Skeletal muscle satellite cell (primary cell): ENCODE data around the gene YTHDF1.
"Not testable (repeated sequence)": the region's sequence is repeated elsewhere in the genome, so short reads cannot be mapped to it uniquely, and the experiment has no call there.

Experiments used
- H3K27me3 ChIP-seq: 2 replicates; pipeline ENCODE4 v1.7.0; 2013; ENCODE audit warnings: low read length; ENCODE audit not compliant: control insufficient read depth, insufficient read depth
- H3K36me3 ChIP-seq: 2 replicates; pipeline ENCODE4 v1.7.0; 2013; ENCODE audit warnings: mild to moderate bottlenecking, control low read depth, low read length; ENCODE audit not compliant: insufficient read depth
- H3K4me1 ChIP-seq: 2 replicates; pipeline ENCODE4 v1.7.0; 2013; ENCODE audit warnings: low read length; ENCODE audit not compliant: control insufficient read depth, insufficient read depth
- H3K4me2 ChIP-seq: 2 replicates; pipeline ENCODE4 v1.7.0; 2013; ENCODE audit warnings: mild to moderate bottlenecking, low read length
- H3K4me3 ChIP-seq: 2 replicates; pipeline ENCODE4 v1.7.0; 2013; ENCODE audit warnings: low read length
- H3K9ac ChIP-seq: 2 replicates; pipeline ENCODE4 v1.7.0; 2013; ENCODE audit warnings: mild to moderate bottlenecking, low read depth, low read length, moderate library complexity
- H3K9me3 ChIP-seq: replicated peaks from 2 replicates; pipeline ENCODE4 v1.7.0; 2013; ENCODE audit warnings: mild to moderate bottlenecking, control low read depth, low read length

Gene YTHDF1

GRCh38 chr20:63255931-63256704 lies 40.2 kb upstream of the YTHDF1 start:
- no peak overlapping the region for H3K4me3 ChIP-seq
- no peak overlapping the region for H3K9ac ChIP-seq
- H3K4me2 ChIP-seq = no peak overlapping the region
- no peaks in the 10 kb centered on the region for H3K4me1 ChIP-seq
- peaks cover 85% of the 10 kb centered on the region for H3K27me3 ChIP-seq
- H3K9me3 ChIP-seq = no peaks in the 10 kb centered on the region
- H3K36me3 ChIP-seq = no peaks in the 10 kb centered on the region

DNA sequence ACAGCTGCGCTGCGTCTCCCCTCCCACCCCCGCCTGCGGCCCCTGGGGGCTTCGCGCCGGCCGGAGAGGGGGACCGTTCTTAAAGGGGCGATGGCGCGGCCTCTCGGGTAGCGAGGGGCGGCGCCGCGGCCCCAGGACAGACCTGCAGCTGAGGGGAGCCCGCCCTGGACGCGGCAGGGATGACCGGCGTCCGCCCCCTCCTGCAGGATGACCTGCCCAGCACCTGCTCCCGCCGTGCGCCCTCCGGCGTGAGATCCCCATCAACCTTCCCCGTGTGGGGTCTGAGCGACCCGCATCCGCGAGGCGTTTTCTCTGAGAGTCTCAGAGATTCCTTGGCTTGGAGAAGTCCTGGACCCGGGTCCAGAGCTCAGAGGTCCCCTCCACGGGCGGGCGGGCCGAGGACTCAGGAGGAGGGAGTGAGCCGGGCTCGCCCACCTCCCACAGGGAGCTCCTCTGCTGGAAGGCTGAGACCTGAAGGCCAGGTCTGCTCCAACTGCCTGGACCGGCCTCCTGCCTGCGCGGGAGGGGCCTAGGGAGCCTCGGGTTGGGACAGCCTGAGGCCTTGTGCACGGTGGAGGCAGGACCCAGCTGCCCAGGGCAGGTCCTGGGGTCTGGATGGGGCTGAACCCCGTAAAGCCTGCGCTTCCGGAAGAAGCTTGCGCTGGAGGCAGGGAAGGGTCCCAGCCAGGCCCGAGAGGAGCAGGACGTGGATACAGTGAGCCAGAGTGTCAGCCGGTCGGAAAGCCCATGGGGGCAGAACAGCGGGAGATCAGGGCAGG lies 38.9 kb upstream of the YTHDF1 start:
- Histone ChIP-seq H3K27me3 (peaks cover 77% of the 10 kb centered on the region), H3K9ac (no peak overlapping the region)

GRCh38 chr20:63254232-63254605 lies 38.3 kb upstream of the YTHDF1 start, which contains the start of gene NKAIN4:
Gene NKAIN4 (minus strand): TSS chr20:63254463. CDS start chr20:63254450, 13 bp downstream.
- Histone ChIP-seq H3K36me3 (no peaks in the 10 kb centered on the region), H3K4me3 (no peak within 1 kb of the TSS), H3K4me1 (no peaks in the 10 kb centered on the region), H3K9me3 (no peaks in the 10 kb centered on the region), H3K9ac (no peak within 1 kb of the TSS), H3K27me3 (peaks cover 75% of the 10 kb centered on the region), H3K4me2 (no peak within 1 kb of the TSS)

More for the DNA sequence above, 38.9 kb upstream of the YTHDF1 start:
- Histone ChIP-seq H3K4me2 (no peak overlapping the region), H3K9me3 (no peaks in the 10 kb centered on the region), H3K36me3 (no peaks in the 10 kb centered on the region), H3K4me3 (no peak overlapping the region), H3K4me1 (no peaks in the 10 kb centered on the region)

DNA sequence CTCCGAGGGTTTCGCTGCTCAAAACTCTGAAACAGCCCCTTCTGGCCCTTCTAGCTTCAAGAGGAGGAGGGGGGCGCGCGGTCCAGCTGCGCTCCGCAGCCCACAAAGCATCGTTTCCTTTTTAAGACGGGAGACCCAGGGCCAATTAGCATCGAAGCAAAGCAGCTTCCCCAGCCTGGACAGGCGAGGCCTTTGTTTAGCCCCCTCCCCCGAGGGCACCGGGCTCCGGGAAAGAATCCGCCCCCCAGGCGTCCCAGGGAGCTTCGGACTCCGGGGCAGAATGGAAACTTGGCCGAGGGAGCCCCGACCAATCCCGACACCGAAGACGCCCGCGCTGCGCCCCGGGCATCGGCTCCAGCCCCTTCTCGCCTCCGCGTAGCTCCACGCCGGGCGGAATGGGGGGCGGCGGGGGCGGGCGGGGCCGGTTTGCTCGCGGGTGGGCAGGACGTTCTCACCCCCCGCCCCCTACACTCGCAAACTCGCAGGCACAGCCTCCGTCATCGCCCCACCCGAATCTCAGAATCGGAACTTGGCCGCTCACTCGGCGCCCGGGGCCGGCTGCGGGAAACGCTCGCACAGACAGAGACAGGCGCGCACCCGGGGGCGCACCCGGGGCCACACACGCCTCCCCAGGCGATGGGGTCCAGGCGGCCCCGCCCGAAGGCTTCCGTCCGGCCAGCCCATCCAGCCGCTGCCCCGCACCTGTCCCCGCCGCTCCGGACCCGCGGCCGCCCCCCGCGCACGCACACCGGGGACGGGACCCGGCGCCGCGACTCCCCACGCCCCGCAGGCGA lies 37.7 kb upstream of the YTHDF1 start:
- H3K27me3 ChIP-seq = peaks cover 71% of the 10 kb centered on the region
- no peak overlapping the region for H3K4me2 ChIP-seq
- H3K4me3 ChIP-seq = no peak overlapping the region
- no peaks in the 10 kb centered on the region for H3K9me3 ChIP-seq
- H3K36me3 ChIP-seq = no peaks in the 10 kb centered on the region
- H3K9ac ChIP-seq = no peak overlapping the region
- H3K4me1 ChIP-seq = no peaks in the 10 kb centered on the region

- Histone ChIP-seq H3K4me3 (no peak overlapping the region), H3K4me2 (no peak overlapping the region), H3K9me3 (no peaks in the 10 kb centered on the region), H3K9ac (no peak overlapping the region), H3K4me1 (no peaks in the 10 kb centered on the region), H3K36me3 (no peaks in the 10 kb centered on the region), H3K27me3 (peaks cover 65% of the 10 kb centered on the region)
Observed at GRCh38 chr20:63253065-63253437, 37.1 kb upstream of the YTHDF1 start.

DNA sequence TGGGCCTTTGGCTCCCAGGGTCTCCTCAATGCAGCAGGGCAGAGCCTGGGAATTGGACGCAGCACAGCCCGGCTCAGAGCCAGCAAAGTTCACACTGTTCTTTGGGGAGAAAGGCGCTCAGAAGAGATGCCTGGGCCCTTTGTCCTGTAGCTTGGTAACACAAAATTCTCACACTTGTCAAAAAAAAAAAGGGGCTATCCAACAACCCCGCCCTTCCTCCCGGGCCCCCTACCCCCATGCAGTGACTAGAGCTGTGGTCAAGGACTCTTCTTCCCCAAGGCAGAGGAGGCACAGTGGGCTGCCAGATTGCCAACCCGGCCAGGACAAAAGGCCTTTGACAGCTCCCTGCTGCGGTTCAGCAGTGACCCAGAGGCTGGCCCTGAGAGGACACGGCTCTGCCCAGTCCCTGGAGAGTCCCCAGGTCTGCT lies 36.4 kb upstream of the YTHDF1 start:
- no peaks in the 10 kb centered on the region for H3K9me3 ChIP-seq
- H3K9ac ChIP-seq = no peak overlapping the region
- H3K4me2 ChIP-seq = no peak overlapping the region
- H3K36me3 ChIP-seq = no peaks in the 10 kb centered on the region
- peaks cover 59% of the 10 kb centered on the region for H3K27me3 ChIP-seq
- no peaks in the 10 kb centered on the region for H3K4me1 ChIP-seq
- no peak overlapping the region for H3K4me3 ChIP-seq

DNA sequence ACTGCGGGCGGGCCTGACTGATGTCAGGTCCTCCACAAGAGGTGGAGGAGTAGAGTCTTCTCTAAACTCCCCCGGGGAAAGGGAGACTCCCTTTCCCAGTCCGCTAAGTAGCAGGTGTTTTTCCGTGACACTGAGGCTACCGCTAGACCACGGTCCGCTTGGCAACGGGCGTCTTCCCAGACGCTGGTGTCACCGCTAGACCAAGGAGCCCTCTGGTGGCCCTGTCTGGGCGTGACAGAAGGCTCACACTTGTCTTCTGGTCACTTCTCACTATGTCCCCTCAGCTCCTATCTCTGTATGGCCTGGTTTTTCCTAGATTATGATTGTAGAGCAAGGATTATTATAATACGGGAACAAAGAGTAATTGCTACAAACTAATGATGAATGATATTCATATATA lies 35.4 kb upstream of the YTHDF1 start:
- not testable (repeated sequence) for H3K4me1 ChIP-seq, H3K4me3 ChIP-seq, H3K4me2 ChIP-seq, H3K36me3 ChIP-seq, H3K9ac ChIP-seq, H3K9me3 ChIP-seq
- peaks cover 57% of the 10 kb centered on the region for H3K27me3 ChIP-seq

DNA sequence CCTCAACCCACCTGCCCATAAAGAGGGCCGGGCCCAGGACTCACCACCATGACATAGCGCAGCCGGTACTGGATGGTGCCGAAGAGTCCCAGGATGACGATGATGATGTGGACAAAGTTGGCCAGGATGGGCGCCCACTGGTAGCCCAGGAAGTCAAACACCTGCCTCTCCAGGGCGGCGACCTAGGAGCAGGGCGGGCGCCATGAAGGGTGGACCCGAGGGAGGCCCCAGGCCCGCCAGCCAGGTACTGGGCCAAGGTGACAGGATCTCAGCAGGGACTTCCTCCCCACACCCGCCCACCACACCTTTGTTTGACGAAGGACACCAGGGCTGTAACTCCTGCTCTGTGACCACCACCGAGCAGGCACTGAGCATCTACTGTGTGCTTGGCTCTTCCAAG lies 34.0 kb upstream of the YTHDF1 start:
- no peak overlapping the region for H3K4me3 ChIP-seq
- peaks cover 4% of the 10 kb centered on the region for H3K4me1 ChIP-seq
- no peak overlapping the region for H3K9ac ChIP-seq
- H3K36me3 ChIP-seq = no peaks in the 10 kb centered on the region
- no peaks in the 10 kb centered on the region for H3K9me3 ChIP-seq
- H3K4me2 ChIP-seq = no peak overlapping the region
- H3K27me3 ChIP-seq = peaks cover 47% of the 10 kb centered on the region

DNA sequence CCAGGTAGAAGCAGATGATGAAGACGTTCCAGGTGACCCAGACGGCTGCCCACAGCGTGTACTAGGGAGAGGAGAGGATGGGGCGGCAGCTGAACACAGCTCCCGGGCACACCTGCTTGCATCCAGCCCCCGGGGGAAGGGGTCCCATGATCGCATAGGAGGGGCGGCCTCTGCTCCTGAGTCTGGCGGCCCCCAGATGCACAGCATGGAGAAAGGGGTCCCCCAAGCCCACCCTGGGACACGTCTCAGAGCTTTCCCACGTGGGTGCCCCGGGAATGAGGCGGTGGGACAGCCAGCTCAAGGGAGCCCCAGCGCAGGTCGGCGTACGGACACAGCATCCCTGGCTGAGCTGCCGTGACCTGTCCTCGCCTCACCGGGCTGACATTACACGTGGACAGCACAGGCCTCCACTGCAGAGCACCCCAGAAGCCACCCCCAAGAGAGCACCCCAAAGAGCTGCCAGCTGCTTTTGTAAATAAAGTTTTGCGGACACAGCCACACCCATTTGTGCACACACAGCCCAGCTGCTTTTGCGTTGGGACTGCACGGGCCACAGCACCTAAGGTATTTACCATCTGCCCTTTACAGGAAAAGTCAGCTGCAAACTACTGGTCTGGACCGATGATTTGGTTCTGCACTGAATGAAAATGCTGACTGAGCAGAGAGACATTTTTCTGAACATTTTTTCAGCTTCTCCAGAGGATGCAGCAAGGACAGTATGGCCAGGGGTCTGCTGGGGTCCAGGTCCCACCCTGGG lies 33.1 kb upstream of the YTHDF1 start:
- Histone ChIP-seq H3K27me3 (peaks cover 45% of the 10 kb centered on the region), H3K4me1 (peaks cover 4% of the 10 kb centered on the region), H3K4me3 (no peak overlapping the region), H3K9ac (no peak overlapping the region), H3K36me3 (no peaks in the 10 kb centered on the region), H3K9me3 (no peaks in the 10 kb centered on the region), H3K4me2 (no peak overlapping the region)

DNA sequence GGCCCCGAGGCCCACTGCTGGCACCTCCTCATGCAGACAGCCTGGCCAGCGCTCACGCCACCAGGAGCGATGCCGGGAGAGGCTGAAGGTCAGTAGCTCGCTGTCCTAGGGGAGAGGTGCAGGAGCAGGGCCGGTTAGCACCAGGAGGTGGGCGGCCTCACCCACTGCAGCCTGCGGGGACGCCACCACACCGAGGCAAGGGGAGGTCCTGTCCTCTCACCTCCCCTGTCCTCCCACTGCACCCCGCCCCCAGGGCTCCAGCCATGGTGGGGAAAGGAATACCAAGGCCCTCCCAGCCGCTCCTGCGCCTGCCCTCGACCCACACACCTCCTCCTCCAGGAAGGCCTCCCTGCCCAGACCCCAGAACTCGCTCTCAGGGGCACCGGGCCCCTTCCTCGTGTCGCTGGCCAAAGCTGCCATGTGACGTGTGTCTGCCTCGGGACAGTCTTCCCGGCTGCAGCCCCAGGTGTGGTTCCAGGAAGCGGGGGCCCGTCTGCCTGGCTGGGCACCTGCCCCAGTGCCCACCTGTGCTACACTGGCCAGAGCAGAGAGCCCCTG lies 31.8 kb upstream of the YTHDF1 start:
- Histone ChIP-seq H3K4me2 (no peak overlapping the region), H3K36me3 (no peaks in the 10 kb centered on the region), H3K4me1 (peaks cover 4% of the 10 kb centered on the region), H3K9me3 (no peaks in the 10 kb centered on the region), H3K4me3 (no peak overlapping the region), H3K9ac (no peak overlapping the region), H3K27me3 (peaks cover 41% of the 10 kb centered on the region)
